GM23248 (cell line): ENCODE data around the gene IP6K1. TPM values are rescaled to one million over a fixed set of nuclear protein-coding genes. Genes with fewer than 3 reads are reported as not detected.

Experiments
- DNase-seq: peaks from one replicate; pipeline ENCODE4 v3.0.0-alpha.2; 2015
- H2AFZ ChIP-seq: fragments of 200-600 bp; sonication (generic); 2 replicates; pipeline ENCODE4 v1.6.1; 2016; ENCODE audit warnings: antibody characterized with exemption
- H3F3A ChIP-seq: fragments of 200-600 bp; sonication (generic); 2 replicates; pipeline ENCODE4 v1.6.1; 2016; ENCODE audit warnings: mild to moderate bottlenecking, antibody characterized with exemption, mixed run types; ENCODE audit not compliant: insufficient read depth
- H3K27ac ChIP-seq: fragments of 200-600 bp; sonication (generic); 2 replicates; pipeline ENCODE4 v1.5.1; 2016; ENCODE audit warnings: mild to moderate bottlenecking
- H3K27me3 ChIP-seq: fragments of 200-600 bp; sonication (generic); replicated peaks from 2 replicates; pipeline ENCODE4 v1.6.1; 2016; ENCODE audit warnings: mild to moderate bottlenecking; ENCODE audit not compliant: insufficient read depth
- H3K36me3 ChIP-seq: fragments of 200-600 bp; sonication (generic); 2 replicates; pipeline ENCODE4 v1.6.1; 2016; ENCODE audit warnings: low read depth, mild to moderate bottlenecking
- H3K4me1 ChIP-seq: fragments of 200-600 bp; sonication (generic); 2 replicates; pipeline ENCODE4 v1.6.1; 2016; ENCODE audit warnings: mild to moderate bottlenecking; ENCODE audit not compliant: insufficient read depth
- H3K4me2 ChIP-seq: fragments of 200-600 bp; sonication (generic); one replicate; pipeline ENCODE4 v1.6.1; 2016; ENCODE audit warnings: mild to moderate bottlenecking; ENCODE audit not compliant: unreplicated experiment
- H3K4me3 ChIP-seq: fragments of 200-600 bp; sonication (generic); 2 replicates; pipeline ENCODE4 v1.5.1; 2016; ENCODE audit warnings: mild to moderate bottlenecking
- H3K79me2 ChIP-seq: fragments of 200-600 bp; sonication (generic); 2 replicates; pipeline ENCODE4 v1.6.1; 2016; ENCODE audit warnings: mild to moderate bottlenecking; ENCODE audit not compliant: insufficient read depth
- H3K9ac ChIP-seq: fragments of 200-600 bp; sonication (generic); 2 replicates; pipeline ENCODE4 v1.6.1; 2016; ENCODE audit warnings: mild to moderate bottlenecking
- H3K9me2 ChIP-seq: fragments of 200-600 bp; sonication (generic); 2 replicates; pipeline ENCODE4 v1.6.1; 2016; ENCODE audit warnings: mixed run types, mild to moderate bottlenecking, moderate library complexity; ENCODE audit not compliant: insufficient read depth
- H3K9me3 ChIP-seq: fragments of 200-600 bp; sonication (generic); one replicate; pipeline ENCODE4 v1.6.1; 2017; ENCODE audit warnings: low read depth
- H4K20me1 ChIP-seq: fragments of 200-600 bp; sonication (generic); 2 replicates; pipeline ENCODE4 v1.6.0; 2016; ENCODE audit not compliant: insufficient read depth
- EZH2 ChIP-seq: fragments of 200-600 bp; sonication (generic); IDR thresholded peaks from 2 replicates; pipeline ENCODE4 v1.6.1; 2018; ENCODE audit warnings: antibody characterized with exemption, mild to moderate bottlenecking; ENCODE audit not compliant: insufficient read depth, poor library complexity, severe bottlenecking
- EZH2phosphoT487 ChIP-seq: fragments of 200-600 bp; sonication (generic); IDR thresholded peaks from 2 replicates; pipeline ENCODE4 v1.6.1; 2018; ENCODE audit warnings: antibody characterized with exemption, moderate library complexity, mild to moderate bottlenecking, low read depth; ENCODE audit not compliant: insufficient read depth
- WGBS, 2 experiments: methylation state at CpG; one replicate each; pipeline ENCODE4 v1.1.6; 2015 to 2017; ENCODE audit warnings: low lambda C conversion rate in 2 of 2, low coverage in 1 of 2; ENCODE audit errors: missing lambda C conversion rate in 2 of 2; 5-methylcytosine and 5-hydroxymethylcytosine counted together
- in situ Hi-C: fragments of 300-500 bp; cut with MboI; formaldehyde crosslinking; loops from 2 replicates; pipeline ENCODE4 v1.15.0; 2020
- polyA plus RNA-seq: library from polyadenylated mRNA; unstranded; fragments of >200 nt; fragmentation: Nextera tagmentation; extraction: Ambion mirVana; gene quantifications from 2 replicates; pipeline ENCODE4 v1.2.1, GENCODE V29; 2016
- total RNA-seq: library from RNA; depleted of rRNA; stranded (reverse); fragments of >200 nt; shearing (Covaris generic); gene quantifications from 2 replicates; pipeline ENCODE4 v1.2.3, GENCODE V29; 2014

Gene IP6K1
- total and polyA plus RNA-seq, 2 experiments from 2014 or later, result 18.7 to 27.2 TPM

GRCh38 chr3:49794926-49795905 lies 8.9 kb upstream of the IP6K1 start:
- no peaks in the 10 kb centered on the region for H3K27me3 ChIP-seq
- H4K20me1 ChIP-seq, result no peaks in the 10 kb centered on the region
- no peak overlapping the region for H2AFZ ChIP-seq
- in situ Hi-C loops, result no loop called here
- no peak overlapping the region for H3K4me2 ChIP-seq
- H3K4me3 ChIP-seq, result no peak overlapping the region
- no peak for TF ChIP-seq EZH2
- no peak for TF ChIP-seq EZH2phosphoT487
- H3K9ac ChIP-seq, result no peak overlapping the region
- no peaks in the 10 kb centered on the region for H3K36me3 ChIP-seq
- H3K79me2 ChIP-seq, result no peaks in the 10 kb centered on the region
- H3K9me2 ChIP-seq, result no peaks in the 10 kb centered on the region
- WGBS, 2 experiments, result 82 to 83% methylated on average over 23 to 24 of the region's 24 CpGs
- no peak overlapping the region for H3K27ac ChIP-seq
- H3K9me3 ChIP-seq, result no peaks in the 10 kb centered on the region
- DNase-seq, result no peak
- H3K4me1 ChIP-seq, result peaks cover 12% of the 10 kb centered on the region; the same call in 1 of the 2 replicates
- 0 out of 2 replicates have a peak, but pooled peaks cover 3% of the 10 kb centered on the region for H3F3A ChIP-seq

GRCh38 chr3:49794431-49794830 lies 8.1 kb upstream of the IP6K1 start:
- WGBS, 2 experiments, result 64 to 65% methylated on average over 4 of the region's 4 CpGs
- Histone ChIP-seq H3K79me2 (no peaks in the 10 kb centered on the region), H3K9me3 (no peaks in the 10 kb centered on the region)

DNA sequence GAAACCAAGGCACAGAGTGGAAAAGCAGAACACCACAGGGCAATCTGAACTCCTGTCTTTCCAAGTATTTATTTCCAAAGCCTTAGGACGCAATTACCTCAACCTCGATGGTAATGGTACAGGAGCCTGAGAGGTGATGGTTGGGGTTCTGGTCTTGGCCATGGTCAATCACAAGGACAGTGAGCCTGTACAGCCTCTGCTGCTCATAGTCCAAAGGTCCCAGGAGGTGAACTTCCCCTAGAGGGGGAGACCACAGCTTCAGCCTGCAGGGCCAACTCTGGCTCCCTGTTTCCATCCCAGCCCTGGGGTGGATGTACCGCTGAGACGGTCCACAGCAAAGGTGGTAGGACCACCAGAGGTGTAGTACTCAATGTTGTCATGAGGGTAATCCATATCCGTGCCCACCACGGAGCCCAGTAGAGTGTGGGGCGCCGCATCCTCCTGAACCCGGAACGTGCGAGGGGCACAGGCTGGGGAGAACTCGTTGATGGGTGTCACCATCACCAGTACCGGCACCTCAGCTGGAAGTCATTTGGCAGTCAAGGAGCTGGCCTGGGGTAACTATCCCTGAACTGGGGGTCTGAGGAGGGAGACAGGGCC lies 7.2 kb upstream of the IP6K1 start:
- Histone ChIP-seq H4K20me1 (no peaks in the 10 kb centered on the region), H3K9me2 (no peaks in the 10 kb centered on the region), H3F3A (no peaks in the 10 kb centered on the region), H3K9ac (no peak overlapping the region), H3K4me2 (no peak overlapping the region), H3K36me3 (no peaks in the 10 kb centered on the region), H3K79me2 (no peaks in the 10 kb centered on the region), H2AFZ (no peak overlapping the region), H3K4me3 (no peak overlapping the region), H3K27ac (no peak overlapping the region), H3K9me3 (no peaks in the 10 kb centered on the region), H3K4me1 (no peaks in the 10 kb centered on the region), H3K27me3 (no peaks in the 10 kb centered on the region)
- TF ChIP-seq EZH2 (no peak), EZH2phosphoT487 (no peak)
- WGBS, 2 experiments, result 84% methylated on average over 13 of the region's 13 CpGs
- in situ Hi-C loops, result no loop called here
- no peak for DNase-seq

More at GRCh38 chr3:49794431-49794830, 8.1 kb upstream of the IP6K1 start:
- no peak overlapping the region for H3K9ac ChIP-seq
- H3K9me2 ChIP-seq, result no peaks in the 10 kb centered on the region
- H3K4me1 ChIP-seq, result peaks cover 5% of the 10 kb centered on the region; the same call in 1 of the 2 replicates
- no peaks in the 10 kb centered on the region for H3F3A ChIP-seq
- H3K27me3 ChIP-seq, result no peaks in the 10 kb centered on the region
- H3K27ac ChIP-seq, result no peak overlapping the region
- H3K36me3 ChIP-seq, result no peaks in the 10 kb centered on the region
- no peaks in the 10 kb centered on the region for H4K20me1 ChIP-seq
- DNase-seq, result no peak
- H3K4me3 ChIP-seq, result no peak overlapping the region
- TF ChIP-seq EZH2phosphoT487, result no peak
- no peak for TF ChIP-seq EZH2
- in situ Hi-C loops, result no loop called here
- H3K4me2 ChIP-seq, result no peak overlapping the region
- H2AFZ ChIP-seq, result no peak overlapping the region

GRCh38 chr3:49792371-49793150 lies 6.2 kb upstream of the IP6K1 start:
- no peaks in the 10 kb centered on the region for H3F3A ChIP-seq
- in situ Hi-C loops, result no loop called here
- no peak overlapping the region for H3K9ac ChIP-seq
- no peaks in the 10 kb centered on the region for H3K9me3 ChIP-seq
- H3K27ac ChIP-seq, result no peak overlapping the region
- no peak for DNase-seq
- no peaks in the 10 kb centered on the region for H3K79me2 ChIP-seq
- no peaks in the 10 kb centered on the region for H4K20me1 ChIP-seq
- H3K36me3 ChIP-seq, result no peaks in the 10 kb centered on the region
- H3K27me3 ChIP-seq, result no peaks in the 10 kb centered on the region
- 78 to 81% methylated on average over 10 of the region's 10 CpGs for WGBS, 2 experiments
- H3K9me2 ChIP-seq, result no peaks in the 10 kb centered on the region
- no peak overlapping the region for H3K4me3 ChIP-seq
- H3K4me1 ChIP-seq, result no peaks in the 10 kb centered on the region
- TF ChIP-seq EZH2phosphoT487 (no peak), EZH2 (no peak)
- no peak overlapping the region for H3K4me2 ChIP-seq
- H2AFZ ChIP-seq, result no peak overlapping the region
